ENCODE data around the gene BID.
"Not testable (repeated sequence)": the region's sequence is repeated elsewhere in the genome, so short reads cannot be mapped to it uniquely, and the experiment has no call there.

The BID gene

GRCh38 chr22:17703811-17704210 lies 70.5 kb downstream of the BID start:
- DNase-seq (ENCODE audit: low spot score): no peak

DNA sequence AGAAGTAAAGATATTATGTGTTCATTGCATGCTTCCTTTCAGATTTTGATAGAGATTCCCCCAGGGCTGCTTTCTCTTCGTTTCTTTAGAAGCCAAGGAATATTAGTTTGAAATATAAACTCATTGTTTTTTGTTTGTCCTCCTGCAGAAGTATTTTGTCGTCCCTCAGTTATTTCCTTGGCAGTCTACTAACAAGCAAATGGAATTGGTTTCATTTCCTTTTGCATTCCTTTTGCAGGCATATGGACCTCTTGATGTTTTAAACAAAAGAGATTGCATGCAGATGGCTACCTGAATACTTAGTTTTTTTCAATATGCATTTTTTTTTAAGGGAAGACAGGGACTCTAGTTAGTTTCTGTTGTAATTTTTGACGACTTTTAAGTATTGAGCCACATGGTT lies 73.5 kb downstream of the BID start:
- no peak for DNase-seq (ENCODE audit: low spot score)

DNA sequence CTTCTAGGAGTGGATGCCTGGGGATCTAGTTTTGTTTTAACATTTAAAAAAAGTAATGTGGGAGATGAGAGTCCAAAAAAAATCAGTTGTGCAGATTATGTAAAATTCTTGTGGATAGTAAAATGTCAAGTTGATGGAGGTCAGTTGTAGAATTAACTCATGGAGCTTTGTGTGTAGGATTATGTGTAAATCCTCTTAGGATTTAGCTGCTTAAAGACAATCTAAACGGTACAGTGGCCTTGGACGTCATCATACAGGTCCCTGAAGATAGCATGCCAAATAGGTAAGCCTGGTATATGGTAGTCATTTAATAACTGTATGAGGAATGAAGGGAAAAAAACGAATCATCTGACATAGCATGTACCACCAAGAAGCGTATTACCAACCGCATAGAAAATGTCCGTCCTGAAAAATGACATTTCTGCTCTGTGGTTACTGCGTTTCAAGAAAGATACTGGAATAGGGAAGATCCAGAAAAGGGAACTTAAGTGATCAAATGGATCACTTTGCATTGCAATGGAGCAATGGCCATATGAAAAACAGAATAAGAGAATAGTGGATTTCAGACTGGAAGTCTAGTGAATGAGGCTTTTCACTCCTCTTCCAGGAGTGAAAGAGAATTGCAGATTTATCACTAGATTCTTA lies 74.5 kb downstream of the BID start:
- no peak for DNase-seq (ENCODE audit: low spot score)

DNA sequence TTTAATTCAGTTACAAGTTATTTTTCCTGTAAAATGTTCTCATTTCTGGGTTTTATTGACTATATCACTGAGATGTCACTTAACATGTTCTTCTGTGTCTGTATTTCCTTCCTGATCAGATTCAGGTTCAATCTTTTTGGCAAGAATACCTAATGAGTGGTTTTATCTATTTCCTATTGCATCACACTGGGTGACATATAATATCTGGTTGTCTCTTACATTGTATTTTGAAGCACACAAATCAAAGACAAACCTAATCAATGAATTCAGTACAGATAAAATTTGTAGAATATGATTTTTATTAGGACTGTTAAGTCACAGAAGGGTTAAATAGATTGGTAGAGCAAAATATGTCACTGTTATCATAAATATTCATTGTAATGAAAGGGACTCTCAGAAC lies 75.3 kb downstream of the BID start:
- no peak for DNase-seq (ENCODE audit: low spot score)

- DNase-seq (ENCODE audit: low spot score): not testable (repeated sequence)
Observed at GRCh38 chr22:17698276-17698675, 76.0 kb downstream of the BID start.

- DNase-seq (ENCODE audit: low spot score): not testable (repeated sequence)
Observed at GRCh38 chr22:17697196-17697595, 77.1 kb downstream of the BID start.

- DNase-seq (ENCODE audit: low spot score): no peak
Observed at GRCh38 chr22:17695986-17696385, 78.3 kb downstream of the BID start.

- no peak for DNase-seq (ENCODE audit: low spot score)
Observed at GRCh38 chr22:17694752-17695151, 79.5 kb downstream of the BID start.

- no peak for DNase-seq (ENCODE audit: low spot score)
Observed at GRCh38 chr22:17694193-17694592, 80.1 kb downstream of the BID start.

DNA sequence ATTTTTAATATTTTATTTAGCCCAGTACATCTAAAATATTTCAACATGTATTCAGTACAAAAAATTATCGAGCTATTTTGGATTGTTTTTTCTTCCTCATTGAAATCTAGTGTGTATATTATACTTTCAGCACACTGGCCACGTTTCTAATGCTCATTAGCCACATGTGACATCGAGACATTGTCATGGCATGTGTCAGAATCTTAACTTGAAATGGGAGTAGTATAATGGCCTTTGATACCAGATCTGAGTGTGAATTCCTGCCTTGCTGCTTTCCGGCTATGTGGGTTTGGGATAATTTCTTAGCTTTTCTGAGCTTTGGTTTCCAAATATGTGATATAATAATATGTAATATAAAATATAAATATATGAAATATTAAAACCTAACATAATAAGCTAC lies 81.4 kb downstream of the BID start:
- DNase-seq (ENCODE audit: low spot score): no peak

DNA sequence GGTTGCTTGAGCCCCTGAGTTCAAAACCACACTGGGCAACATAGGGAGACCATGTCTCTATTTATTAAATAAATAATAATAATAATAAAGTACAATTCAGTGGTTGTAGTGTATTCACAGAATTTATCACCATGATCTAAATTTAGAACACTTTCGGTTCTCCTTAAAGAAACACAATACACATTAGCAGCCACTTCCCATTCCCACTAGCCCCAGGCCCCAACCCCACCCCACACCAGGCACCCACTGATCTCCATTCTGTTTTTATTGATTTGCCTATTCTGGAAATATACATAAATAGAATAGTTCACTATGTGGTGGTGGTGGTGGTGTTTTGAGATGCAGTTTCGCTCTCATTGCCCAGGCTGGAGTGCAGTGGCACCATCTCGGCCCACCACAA lies 90.0 kb downstream of the BID start:
- DNase-seq (ENCODE audit: low spot score): no peak

All from LoVo (cell line).